Measurements from ENCODE around the gene MPST.

GRCh38 chr22:37046589-37046988, 27.0 kb downstream of the MPST start:
- TF ChIP-seq POLR2A (IDR thresholded peaks at IDR 0.05; ENCODE audit: low read depth, low read length): no peak
- TF ChIP-seq TAF1 (IDR thresholded peaks at IDR 0.05; ENCODE audit: low read depth, low read length): no peak
- no peak for TF ChIP-seq POLR2AphosphoS5 (IDR thresholded peaks at IDR 0.05; ENCODE audit: low read depth, low read length)

Measured in GM12891 (cell line).